HepG2 (cell line): ENCODE data around the gene MSS51. TPM values are rescaled to one million over a fixed set of nuclear protein-coding genes. Genes with fewer than 3 reads are reported as not detected.

Source experiments
- CEBPG ChIP-seq: IDR thresholded peaks from 2 replicates; pipeline ENCODE4 v1.6.1; 2016
- ELK4 ChIP-seq: sonication (generic); formaldehyde crosslinking; IDR thresholded peaks from 2 replicates; pipeline ENCODE4 v1.9.0; 2021; ENCODE audit warnings: missing genetic modification reagents, borderline replicate concordance
- GATA4 ChIP-seq: sonication (generic); IDR thresholded peaks from 2 replicates; pipeline ENCODE4 v1.6.1; 2016; ENCODE audit warnings: antibody characterized with exemption, low read depth, borderline replicate concordance
- GZF1 ChIP-seq: sonication (generic); formaldehyde crosslinking; IDR thresholded peaks from 2 replicates; pipeline ENCODE4 v1.5.1; 2020; ENCODE audit warnings: mild to moderate bottlenecking, missing genetic modification reagents
- HNRNPUL1 ChIP-seq: fragments of 200-400 bp; formaldehyde crosslinking; IDR thresholded peaks from 2 replicates; pipeline ENCODE4 v1.6.1; 2017; ENCODE audit warnings: low read depth, mild to moderate bottlenecking, low read length, moderate library complexity
- JUND ChIP-seq: sonication (generic); formaldehyde crosslinking; IDR thresholded peaks from 2 replicates; pipeline ENCODE4 v1.8.0; 2022; ENCODE audit warnings: mild to moderate bottlenecking, missing genetic modification reagents
- KDM2A ChIP-seq: sonication (generic); formaldehyde crosslinking; IDR thresholded peaks from 2 replicates; pipeline ENCODE4 v1.4.0; 2020; ENCODE audit warnings: low read depth, missing genetic modification reagents, borderline replicate concordance
- MEF2D ChIP-seq: sonication (generic); formaldehyde crosslinking; IDR thresholded peaks from 2 replicates; pipeline ENCODE4 v1.5.1; 2020; ENCODE audit warnings: mild to moderate bottlenecking, missing genetic modification reagents
- NR2C2 ChIP-seq: sonication (generic); formaldehyde crosslinking; IDR thresholded peaks from 2 replicates; pipeline ENCODE4 v1.4.0; 2020; ENCODE audit warnings: missing genetic modification reagents, mild to moderate bottlenecking, moderate library complexity, borderline replicate concordance
- NRL ChIP-seq: sonication (generic); formaldehyde crosslinking; IDR thresholded peaks from 2 replicates; pipeline ENCODE4 v1.5.0; 2020; ENCODE audit warnings: missing genetic modification reagents, mild to moderate bottlenecking, moderate library complexity, borderline replicate concordance
- POLR2G ChIP-seq: fragments of 200-400 bp; formaldehyde crosslinking; IDR thresholded peaks from 2 replicates; pipeline ENCODE4 v1.6.1; 2018; ENCODE audit warnings: mild to moderate bottlenecking, low read depth, low read length, moderate library complexity
- SETDB1 ChIP-seq: sonication (generic); formaldehyde crosslinking; IDR thresholded peaks from 2 replicates; pipeline ENCODE4 v1.5.1; 2020; ENCODE audit warnings: missing genetic modification reagents, mild to moderate bottlenecking, borderline replicate concordance
- TBX2 ChIP-seq: sonication (generic); formaldehyde crosslinking; IDR thresholded peaks from 2 replicates; pipeline ENCODE4 v1.5.0; 2020; ENCODE audit warnings: missing genetic modification reagents, mild to moderate bottlenecking, borderline replicate concordance
- WIZ ChIP-seq: sonication (generic); formaldehyde crosslinking; IDR thresholded peaks from 2 replicates; pipeline ENCODE4 v1.5.1; 2020; ENCODE audit warnings: mild to moderate bottlenecking, missing genetic modification reagents
- YEATS2 ChIP-seq: sonication (generic); formaldehyde crosslinking; IDR thresholded peaks from 2 replicates; pipeline ENCODE4 v1.4.0; 2020; ENCODE audit warnings: missing genetic modification reagents, borderline replicate concordance
- ZGPAT ChIP-seq: IDR thresholded peaks from 2 replicates; pipeline ENCODE4 v1.6.1; 2016; ENCODE audit warnings: mild to moderate bottlenecking
- ZNF296 ChIP-seq: sonication (generic); formaldehyde crosslinking; conservative IDR thresholded peaks from 2 replicates; pipeline ENCODE4 v1.5.0; 2020; ENCODE audit warnings: mild to moderate bottlenecking, missing genetic modification reagents
- ZNF343 ChIP-seq: sonication (generic); formaldehyde crosslinking; IDR thresholded peaks from 2 replicates; pipeline ENCODE4 v1.4.0; 2020; ENCODE audit warnings: mild to moderate bottlenecking, missing genetic modification reagents
- ZNF350 ChIP-seq: sonication (generic); formaldehyde crosslinking; IDR thresholded peaks from 2 replicates; pipeline ENCODE4 v1.4.0; 2020; ENCODE audit warnings: mild to moderate bottlenecking, low read depth, missing genetic modification reagents, borderline replicate concordance
- ZNF773 ChIP-seq: sonication (generic); formaldehyde crosslinking; IDR thresholded peaks from 2 replicates; pipeline ENCODE4 v1.4.0; 2020; ENCODE audit warnings: missing genetic modification reagents, borderline replicate concordance
- polyA plus RNA-seq, 8 experiments: library from polyadenylated mRNA; depleted of rRNA in 3 of 8; stranded (reverse) in 7 of 8; unstranded in 1 of 8; fragments of >200 nt; fragmentation: Illumina TruSeq in 4 of 8; extraction: Trizol in 4 of 8; gene quantifications; 2 replicates each; pipeline versions ENCODE4 v1.2.1 to v1.2.3, GENCODE V29; 2011 to 2016; ENCODE audit warnings: low read depth in 4 of 8, missing spikeins in 1 of 8, mixed read lengths in 1 of 8; ENCODE audit not compliant: insufficient read depth in 1 of 8
- total RNA-seq, 5 experiments: library from RNA; depleted of rRNA; stranded (reverse); fragments of >200 nt; fragmentation: Illumina TruSeq; extraction: Trizol; gene quantifications; 2 replicates each; pipeline ENCODE4 v1.2.3, GENCODE V29; 2016; ENCODE audit warnings: low read depth in 1 of 5
- TF ChIP-seq, protein P1 (sequence below): sonication (generic); formaldehyde crosslinking; IDR thresholded peaks from 2 replicates; pipeline ENCODE4 v1.5.1; 2020; ENCODE audit warnings: mild to moderate bottlenecking, missing genetic modification reagents, moderate library complexity
- TF ChIP-seq, protein P2 (sequence below): IDR thresholded peaks from 2 replicates; pipeline ENCODE4 v1.6.1; 2016
- TF ChIP-seq, protein P3 (sequence below): sonication (generic); formaldehyde crosslinking; IDR thresholded peaks from 2 replicates; pipeline ENCODE4 v1.5.0; 2020; ENCODE audit warnings: missing genetic modification reagents, mild to moderate bottlenecking, borderline replicate concordance
- TF ChIP-seq, protein P4 (sequence below): sonication (generic); formaldehyde crosslinking; conservative IDR thresholded peaks from 2 replicates; pipeline ENCODE4 v1.8.1; 2023; ENCODE audit warnings: missing genetic modification reagents

The MSS51 gene
- total and polyA plus RNA-seq, 2 of the 13 experiments (the other 11 are each of a cell fraction or from before 2014, with no cell fraction given): 0.91 to 2.4 TPM

DNA sequence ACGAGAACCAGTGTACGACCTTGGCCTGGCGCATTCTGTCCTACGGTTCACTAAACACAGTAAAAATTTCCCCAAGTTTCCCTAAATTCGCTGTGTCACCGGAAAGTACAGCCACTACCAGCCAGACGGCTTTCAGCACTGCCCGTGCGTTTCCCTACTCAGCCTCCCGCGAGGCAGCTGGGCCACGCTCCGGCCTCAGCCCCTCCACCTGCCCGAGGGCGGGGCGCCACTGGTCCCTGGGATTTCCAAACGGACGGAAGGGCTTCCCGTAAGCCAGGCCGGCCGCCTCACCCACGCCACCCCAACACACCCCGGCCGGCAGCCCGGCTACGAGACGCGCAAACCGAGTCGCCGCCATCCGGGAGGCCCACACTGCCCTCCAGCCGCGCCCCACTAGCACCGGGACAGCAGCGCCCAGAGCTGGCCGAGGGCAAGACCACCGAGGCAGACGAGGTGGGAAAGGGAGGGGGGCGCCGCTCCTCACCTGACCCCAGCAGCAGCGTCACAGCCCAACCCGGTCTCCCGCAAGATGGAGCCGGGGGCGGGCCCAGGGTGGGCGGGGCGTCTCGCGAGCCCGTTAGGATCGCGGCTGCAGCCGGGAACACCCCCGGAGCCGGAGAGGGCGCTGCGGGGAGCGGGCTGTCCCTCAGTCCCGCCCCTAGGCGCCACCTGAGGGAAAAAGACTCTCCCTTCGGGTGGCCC is 19.7 kb downstream of the MSS51 start, which contains the start of gene ANXA7 (continued):
- peak; percentile 92 for TF ChIP-seq ZGPAT (CRISPR knock-in tag)
- TF ChIP-seq ZNF343 (CRISPR knock-in tag): no peak
- TF ChIP-seq, protein P1, sequence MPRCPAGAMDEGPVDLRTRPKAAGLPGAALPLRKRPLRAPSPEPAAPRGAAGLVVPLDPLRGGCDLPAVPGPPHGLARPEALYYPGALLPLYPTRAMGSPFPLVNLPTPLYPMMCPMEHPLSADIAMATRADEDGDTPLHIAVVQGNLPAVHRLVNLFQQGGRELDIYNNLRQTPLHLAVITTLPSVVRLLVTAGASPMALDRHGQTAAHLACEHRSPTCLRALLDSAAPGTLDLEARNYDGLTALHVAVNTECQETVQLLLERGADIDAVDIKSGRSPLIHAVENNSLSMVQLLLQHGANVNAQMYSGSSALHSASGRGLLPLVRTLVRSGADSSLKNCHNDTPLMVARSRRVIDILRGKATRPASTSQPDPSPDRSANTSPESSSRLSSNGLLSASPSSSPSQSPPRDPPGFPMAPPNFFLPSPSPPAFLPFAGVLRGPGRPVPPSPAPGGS (CRISPR knock-in tag): peak; percentile 67; the same call in 1 of the 2 replicates
- no peak for TF ChIP-seq SETDB1 (CRISPR knock-in tag)
- no peak for TF ChIP-seq HNRNPUL1
- peak; percentile 95; the same call in 1 of the 2 replicates for TF ChIP-seq ZNF350 (CRISPR knock-in tag)
- TF ChIP-seq TBX2 (CRISPR knock-in tag): peak; percentile 89
- TF ChIP-seq KDM2A: peak; percentile 94
- no peak; the same call in 1 of the 2 replicates for TF ChIP-seq YEATS2 (CRISPR knock-in tag)
- TF ChIP-seq, protein P2, sequence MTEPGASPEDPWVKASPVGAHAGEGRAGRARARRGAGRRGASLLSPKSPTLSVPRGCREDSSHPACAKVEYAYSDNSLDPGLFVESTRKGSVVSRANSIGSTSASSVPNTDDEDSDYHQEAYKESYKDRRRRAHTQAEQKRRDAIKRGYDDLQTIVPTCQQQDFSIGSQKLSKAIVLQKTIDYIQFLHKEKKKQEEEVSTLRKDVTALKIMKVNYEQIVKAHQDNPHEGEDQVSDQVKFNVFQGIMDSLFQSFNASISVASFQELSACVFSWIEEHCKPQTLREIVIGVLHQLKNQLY (CRISPR knock-in tag): 0 out of 2 replicates have a peak, but pooled peaks have one; percentile 8
- TF ChIP-seq GZF1 (CRISPR knock-in tag): peak; percentile 60; the same call in 1 of the 2 replicates
- no peak for TF ChIP-seq ELK4 (CRISPR knock-in tag)
- TF ChIP-seq POLR2G: peak; percentile 83
- no peak; the same call in 1 of the 2 replicates for TF ChIP-seq ZNF773 (CRISPR knock-in tag)
- no peak for TF ChIP-seq MEF2D
- TF ChIP-seq CEBPG: no peak
- TF ChIP-seq, protein P3, sequence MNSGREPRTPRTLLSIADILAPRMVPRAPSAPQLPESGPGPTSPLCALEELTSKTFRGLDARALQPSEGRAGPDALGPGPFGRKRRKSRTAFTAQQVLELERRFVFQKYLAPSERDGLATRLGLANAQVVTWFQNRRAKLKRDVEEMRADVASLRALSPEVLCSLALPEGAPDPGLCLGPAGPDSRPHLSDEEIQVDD: no peak
- no peak for TF ChIP-seq WIZ
- TF ChIP-seq GATA4: no peak
- 0 out of 2 replicates have a peak, but pooled peaks have one; percentile 83 for TF ChIP-seq NRL (CRISPR knock-in tag)
- TF ChIP-seq ZNF296 (CRISPR knock-in tag): no peak
- peak; percentile 83 for TF ChIP-seq NR2C2
- TF ChIP-seq, protein P4, sequence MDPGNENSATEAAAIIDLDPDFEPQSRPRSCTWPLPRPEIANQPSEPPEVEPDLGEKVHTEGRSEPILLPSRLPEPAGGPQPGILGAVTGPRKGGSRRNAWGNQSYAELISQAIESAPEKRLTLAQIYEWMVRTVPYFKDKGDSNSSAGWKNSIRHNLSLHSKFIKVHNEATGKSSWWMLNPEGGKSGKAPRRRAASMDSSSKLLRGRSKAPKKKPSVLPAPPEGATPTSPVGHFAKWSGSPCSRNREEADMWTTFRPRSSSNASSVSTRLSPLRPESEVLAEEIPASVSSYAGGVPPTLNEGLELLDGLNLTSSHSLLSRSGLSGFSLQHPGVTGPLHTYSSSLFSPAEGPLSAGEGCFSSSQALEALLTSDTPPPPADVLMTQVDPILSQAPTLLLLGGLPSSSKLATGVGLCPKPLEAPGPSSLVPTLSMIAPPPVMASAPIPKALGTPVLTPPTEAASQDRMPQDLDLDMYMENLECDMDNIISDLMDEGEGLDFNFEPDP (CRISPR knock-in tag): no peak
- no peak for TF ChIP-seq JUND (CRISPR knock-in tag)
